Neural cell (in vitro differentiated cells): Measurements from ENCODE around the gene FSD1L. TPM values are rescaled to one million over a fixed set of nuclear protein-coding genes. Genes with fewer than 3 reads are reported as not detected.

ENCODE experiments used
- H2AFZ ChIP-seq: fragments of 200-600, 300-800 bp; sonication (generic), shearing (Covaris generic); 2 replicates; pipeline ENCODE4 v1.6.0; 2014; ENCODE audit warnings: low read depth, mild to moderate bottlenecking, antibody characterized with exemption, low read length, moderate library complexity
- H3F3A ChIP-seq: fragments of 200-600 bp; shearing (Covaris generic); 2 replicates; pipeline ENCODE4 v1.6.1; 2016; ENCODE audit warnings: mild to moderate bottlenecking, moderate library complexity, mixed read lengths, antibody characterized with exemption, low read length; ENCODE audit not compliant: insufficient read depth, poor library complexity, severe bottlenecking
- H3K27ac ChIP-seq: fragments of 200-600, 300-800 bp; sonication (generic), shearing (Covaris generic); 2 replicates; pipeline ENCODE4 v1.5.1; 2014; ENCODE audit warnings: mild to moderate bottlenecking, low read length, moderate library complexity
- H3K27me3 ChIP-seq: fragments of 300-800, 200-600 bp; sonication (generic), shearing (Covaris generic); 2 replicates; pipeline ENCODE4 v1.6.0; 2014; ENCODE audit warnings: mild to moderate bottlenecking, low read depth, low read length, moderate library complexity; ENCODE audit not compliant: insufficient read depth
- H3K36me3 ChIP-seq: fragments of 300-800, 200-600 bp; sonication (generic), shearing (Covaris generic); 2 replicates; pipeline ENCODE4 v1.5.1; 2014; ENCODE audit warnings: mild to moderate bottlenecking, antibody characterized with exemption, low read length, moderate library complexity; ENCODE audit not compliant: insufficient read depth
- H3K4me2 ChIP-seq: fragments of 300-800, 200-600 bp; sonication (generic), shearing (Covaris generic); 2 replicates; pipeline ENCODE4 v1.6.0; 2014; ENCODE audit warnings: mild to moderate bottlenecking, low read length
- H3K4me3 ChIP-seq: fragments of 300-800, 200-600 bp; sonication (generic), shearing (Covaris generic); 2 replicates; pipeline ENCODE4 v1.5.1; 2014; ENCODE audit warnings: mild to moderate bottlenecking, low read length, moderate library complexity
- H3K79me2 ChIP-seq: fragments of 200-600 bp; shearing (Covaris generic); replicated peaks from 2 replicates; pipeline ENCODE4 v1.6.0; 2014; ENCODE audit warnings: mild to moderate bottlenecking, low read length, moderate library complexity; ENCODE audit not compliant: insufficient read depth
- H3K9ac ChIP-seq: fragments of 300-800, 200-600 bp; sonication (generic), shearing (Covaris generic); 2 replicates; pipeline ENCODE4 v1.6.1; 2016; ENCODE audit warnings: mild to moderate bottlenecking, low read length, mixed read lengths
- H3K9me2 ChIP-seq: fragments of 200-600 bp; shearing (Covaris generic); 2 replicates; pipeline ENCODE4 v1.6.1; 2016; ENCODE audit warnings: mild to moderate bottlenecking, low read length, mixed read lengths; ENCODE audit not compliant: insufficient read depth
- H3K9me3 ChIP-seq: fragments of 200-600, 300-800 bp; sonication (generic), shearing (Covaris generic); 2 replicates; pipeline ENCODE4 v1.6.1; 2016; ENCODE audit warnings: mild to moderate bottlenecking, mixed run types, low read length, moderate library complexity, mixed read lengths
- H4K20me1 ChIP-seq: fragments of 200-600 bp; shearing (Covaris generic); 2 replicates; pipeline ENCODE4 v1.6.1; 2016; ENCODE audit warnings: mild to moderate bottlenecking, mixed run types; ENCODE audit not compliant: insufficient read depth
- EP300 ChIP-seq: fragments of 450-650 bp; conservative IDR thresholded peaks from 2 replicates; pipeline ENCODE4 v1.6.1; 2014; ENCODE audit warnings: antibody characterized with exemption, mild to moderate bottlenecking, moderate library complexity; ENCODE audit not compliant: poor library complexity, severe bottlenecking
- MXI1 ChIP-seq: fragments of 450-650 bp; conservative IDR thresholded peaks from 2 replicates; pipeline ENCODE4 v1.6.1; 2014; ENCODE audit warnings: antibody characterized with exemption, mild to moderate bottlenecking; ENCODE audit not compliant: poor library complexity, severe bottlenecking
- RAD21 ChIP-seq: fragments of 450-650 bp; conservative IDR thresholded peaks from 2 replicates; pipeline ENCODE4 v1.6.1; 2014; ENCODE audit warnings: antibody characterized with exemption, mild to moderate bottlenecking, moderate library complexity
- SMC3 ChIP-seq: fragments of 450-650 bp; conservative IDR thresholded peaks from 2 replicates; pipeline ENCODE4 v1.6.1; 2014; ENCODE audit warnings: antibody characterized with exemption, mild to moderate bottlenecking, moderate library complexity; ENCODE audit not compliant: poor library complexity
- TAF1 ChIP-seq: IDR thresholded peaks from 2 replicates; pipeline ENCODE4 v1.6.1; 2012; ENCODE audit warnings: low read depth
- polyA plus RNA-seq: library from polyadenylated mRNA; depleted of rRNA; stranded (reverse); fragments of >200 nt; gene quantifications from 2 replicates; pipeline ENCODE4 v1.2.3, GENCODE V29; 2014
- TF ChIP-seq, protein P1 (sequence below): IDR thresholded peaks from 2 replicates; pipeline ENCODE4 v1.6.1; 2012; ENCODE audit warnings: borderline replicate concordance
- TF ChIP-seq, protein P2 (sequence below): fragments of 450-650 bp; IDR thresholded peaks from 2 replicates; pipeline ENCODE4 v1.5.1; 2014; ENCODE audit warnings: antibody characterized with exemption, mild to moderate bottlenecking, moderate library complexity; ENCODE audit not compliant: poor library complexity, severe bottlenecking

The FSD1L gene
- polyA plus RNA-seq, 1 donor from 2014 or later = 42.8 TPM

GRCh38 chr9:105445203-105445881, 2.5 kb upstream of the FSD1L start:
- Histone ChIP-seq H3K27me3 (no peaks in the 10 kb centered on the region), H3K9ac (no peak overlapping the region), H3K36me3 (no peaks in the 10 kb centered on the region), H3K9me3 (no peaks in the 10 kb centered on the region), H3F3A (no peaks in the 10 kb centered on the region), H3K4me3 (no peak overlapping the region), H4K20me1 (no peaks in the 10 kb centered on the region), H3K27ac (no peak overlapping the region), H3K79me2 (peaks cover 18% of the 10 kb centered on the region), H3K9me2 (no peaks in the 10 kb centered on the region), H3K4me2 (no peak overlapping the region), H2AFZ (no peak overlapping the region)
- TF ChIP-seq MXI1 (no peak), SMC3 (no peak), TAF1 (no peak), RAD21 (no peak)
- TF ChIP-seq, protein P1, sequence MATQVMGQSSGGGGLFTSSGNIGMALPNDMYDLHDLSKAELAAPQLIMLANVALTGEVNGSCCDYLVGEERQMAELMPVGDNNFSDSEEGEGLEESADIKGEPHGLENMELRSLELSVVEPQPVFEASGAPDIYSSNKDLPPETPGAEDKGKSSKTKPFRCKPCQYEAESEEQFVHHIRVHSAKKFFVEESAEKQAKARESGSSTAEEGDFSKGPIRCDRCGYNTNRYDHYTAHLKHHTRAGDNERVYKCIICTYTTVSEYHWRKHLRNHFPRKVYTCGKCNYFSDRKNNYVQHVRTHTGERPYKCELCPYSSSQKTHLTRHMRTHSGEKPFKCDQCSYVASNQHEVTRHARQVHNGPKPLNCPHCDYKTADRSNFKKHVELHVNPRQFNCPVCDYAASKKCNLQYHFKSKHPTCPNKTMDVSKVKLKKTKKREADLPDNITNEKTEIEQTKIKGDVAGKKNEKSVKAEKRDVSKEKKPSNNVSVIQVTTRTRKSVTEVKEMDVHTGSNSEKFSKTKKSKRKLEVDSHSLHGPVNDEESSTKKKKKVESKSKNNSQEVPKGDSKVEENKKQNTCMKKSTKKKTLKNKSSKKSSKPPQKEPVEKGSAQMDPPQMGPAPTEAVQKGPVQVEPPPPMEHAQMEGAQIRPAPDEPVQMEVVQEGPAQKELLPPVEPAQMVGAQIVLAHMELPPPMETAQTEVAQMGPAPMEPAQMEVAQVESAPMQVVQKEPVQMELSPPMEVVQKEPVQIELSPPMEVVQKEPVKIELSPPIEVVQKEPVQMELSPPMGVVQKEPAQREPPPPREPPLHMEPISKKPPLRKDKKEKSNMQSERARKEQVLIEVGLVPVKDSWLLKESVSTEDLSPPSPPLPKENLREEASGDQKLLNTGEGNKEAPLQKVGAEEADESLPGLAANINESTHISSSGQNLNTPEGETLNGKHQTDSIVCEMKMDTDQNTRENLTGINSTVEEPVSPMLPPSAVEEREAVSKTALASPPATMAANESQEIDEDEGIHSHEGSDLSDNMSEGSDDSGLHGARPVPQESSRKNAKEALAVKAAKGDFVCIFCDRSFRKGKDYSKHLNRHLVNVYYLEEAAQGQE = no peak

DNA sequence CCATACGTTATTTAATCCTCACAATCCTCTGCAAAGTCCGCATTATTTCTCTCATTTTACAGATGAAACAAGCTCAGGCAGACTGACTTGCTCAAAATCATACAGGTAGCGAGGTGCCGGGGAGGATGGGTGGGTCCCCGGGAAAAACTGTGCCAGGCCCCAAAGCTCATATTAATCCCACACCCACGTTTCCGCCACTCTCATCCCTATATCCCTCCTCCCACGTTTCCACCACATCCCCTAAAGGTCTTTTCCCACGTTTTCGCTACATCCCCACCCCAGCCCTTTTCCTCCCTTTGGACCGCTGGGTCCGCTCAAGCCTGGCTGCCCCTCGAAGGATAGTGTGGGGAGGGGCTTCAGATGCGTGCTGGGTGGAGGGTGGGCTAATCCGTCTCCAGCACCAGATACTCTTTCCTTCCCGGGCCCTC, 434 bp upstream of the FSD1L start:
- peak overlapping the region; percentile 98 for H2AFZ ChIP-seq
- H3K4me3 ChIP-seq = peak overlapping the region; percentile 77
- peak overlapping the region; percentile 25 for H3K4me2 ChIP-seq
- H4K20me1 ChIP-seq = no peaks in the 10 kb centered on the region
- TF ChIP-seq, protein P1 = no peak
- no peak for TF ChIP-seq EP300
- TF ChIP-seq SMC3 = no peak
- TF ChIP-seq RAD21 = no peak
- TF ChIP-seq, protein P2, sequence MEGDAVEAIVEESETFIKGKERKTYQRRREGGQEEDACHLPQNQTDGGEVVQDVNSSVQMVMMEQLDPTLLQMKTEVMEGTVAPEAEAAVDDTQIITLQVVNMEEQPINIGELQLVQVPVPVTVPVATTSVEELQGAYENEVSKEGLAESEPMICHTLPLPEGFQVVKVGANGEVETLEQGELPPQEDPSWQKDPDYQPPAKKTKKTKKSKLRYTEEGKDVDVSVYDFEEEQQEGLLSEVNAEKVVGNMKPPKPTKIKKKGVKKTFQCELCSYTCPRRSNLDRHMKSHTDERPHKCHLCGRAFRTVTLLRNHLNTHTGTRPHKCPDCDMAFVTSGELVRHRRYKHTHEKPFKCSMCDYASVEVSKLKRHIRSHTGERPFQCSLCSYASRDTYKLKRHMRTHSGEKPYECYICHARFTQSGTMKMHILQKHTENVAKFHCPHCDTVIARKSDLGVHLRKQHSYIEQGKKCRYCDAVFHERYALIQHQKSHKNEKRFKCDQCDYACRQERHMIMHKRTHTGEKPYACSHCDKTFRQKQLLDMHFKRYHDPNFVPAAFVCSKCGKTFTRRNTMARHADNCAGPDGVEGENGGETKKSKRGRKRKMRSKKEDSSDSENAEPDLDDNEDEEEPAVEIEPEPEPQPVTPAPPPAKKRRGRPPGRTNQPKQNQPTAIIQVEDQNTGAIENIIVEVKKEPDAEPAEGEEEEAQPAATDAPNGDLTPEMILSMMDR = no peak
- peak overlapping the region; percentile 79 for H3K9ac ChIP-seq
- H3K9me2 ChIP-seq = no peaks in the 10 kb centered on the region
- peak overlapping the region; percentile 74 for H3K27ac ChIP-seq
- H3K9me3 ChIP-seq = no peaks in the 10 kb centered on the region
- H3F3A ChIP-seq = no peaks in the 10 kb centered on the region
- no peaks in the 10 kb centered on the region for H3K36me3 ChIP-seq
- no peaks in the 10 kb centered on the region for H3K27me3 ChIP-seq
- H3K79me2 ChIP-seq = peaks cover 39% of the 10 kb centered on the region
